Activated CD8-positive, alpha-beta memory T cell treated with anti-CD3 and anti-CD28 coated beads, Interleukin-2, amount 50 U/mL, for 1 hour (primary cell): Measurements from ENCODE around the gene ELFN1.
"Not testable (repeated sequence)": the region's sequence is repeated elsewhere in the genome, so short reads cannot be mapped to it uniquely, and the experiment has no call there.

ENCODE experiments used
- DNase-seq: peaks from one replicate; pipeline ENCODE4 v3.0.0-alpha.2; 2020; ENCODE audit errors: extremely low read depth

ELFN1 gene

GRCh38 chr7:1755783-1756625, 85.9 kb downstream of the ELFN1 start:
- DNase-seq, result no peak

GRCh38 chr7:1757601-1758000, 87.5 kb downstream of the ELFN1 start:
- no peak for DNase-seq

- no peak for DNase-seq
Measured at GRCh38 chr7:1758028-1758858, 88.2 kb downstream of the ELFN1 start.

- DNase-seq, result no peak
Measured at GRCh38 chr7:1758859-1759521, 88.9 kb downstream of the ELFN1 start.

GRCh38 chr7:1761097-1761496, 91.0 kb downstream of the ELFN1 start:
- no peak for DNase-seq

- DNase-seq, result no peak
Measured at GRCh38 chr7:1761774-1762173, 91.7 kb downstream of the ELFN1 start.

- DNase-seq, result no peak
Measured at GRCh38 chr7:1762238-1762945, 92.3 kb downstream of the ELFN1 start.

- no peak for DNase-seq
Measured at GRCh38 chr7:1763033-1763432, 93.0 kb downstream of the ELFN1 start.

GRCh38 chr7:1763911-1764310, 93.8 kb downstream of the ELFN1 start:
- DNase-seq, result not testable (repeated sequence)

GRCh38 chr7:1765336-1765735, 95.3 kb downstream of the ELFN1 start:
- DNase-seq, result no peak

- DNase-seq, result no peak
Measured at GRCh38 chr7:1767524-1767923, 97.4 kb downstream of the ELFN1 start.

- no peak for DNase-seq
Measured at GRCh38 chr7:1768832-1769231, 98.8 kb downstream of the ELFN1 start.

- no peak for DNase-seq
Measured at GRCh38 chr7:1769286-1770200, 99.5 kb downstream of the ELFN1 start.

GRCh38 chr7:1770331-1770730, 100.3 kb downstream of the ELFN1 start:
- no peak for DNase-seq

GRCh38 chr7:1775389-1775788, 105.3 kb downstream of the ELFN1 start:
- no peak for DNase-seq

GRCh38 chr7:1777122-1777521, 107.0 kb downstream of the ELFN1 start:
- DNase-seq, result no peak

- DNase-seq, result no peak
Measured at GRCh38 chr7:1779445-1779844, 109.4 kb downstream of the ELFN1 start.

GRCh38 chr7:1781369-1781768, 111.3 kb downstream of the ELFN1 start:
- DNase-seq, result no peak

- DNase-seq, result no peak
Measured at GRCh38 chr7:1785839-1786238, 115.8 kb downstream of the ELFN1 start.

- DNase-seq, result no peak
Measured at GRCh38 chr7:1787241-1787640, 117.2 kb downstream of the ELFN1 start.
